GM18519 (cell line): ENCODE results near the gene COX17.
"Not testable (repeated sequence)": the region's sequence is repeated elsewhere in the genome, so short reads cannot be mapped to it uniquely, and the experiment has no call there.

Source experiments
- ATAC-seq: cut with Tn5 transposase; IDR thresholded peaks from one replicate; pipeline ENCODE4 v1.9.1; 2021; ENCODE audit warnings: mild to moderate bottlenecking, moderate library complexity; ENCODE audit not compliant: unreplicated experiment, low FRiP score

COX17 gene, protein sequence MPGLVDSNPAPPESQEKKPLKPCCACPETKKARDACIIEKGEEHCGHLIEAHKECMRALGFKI

DNA sequence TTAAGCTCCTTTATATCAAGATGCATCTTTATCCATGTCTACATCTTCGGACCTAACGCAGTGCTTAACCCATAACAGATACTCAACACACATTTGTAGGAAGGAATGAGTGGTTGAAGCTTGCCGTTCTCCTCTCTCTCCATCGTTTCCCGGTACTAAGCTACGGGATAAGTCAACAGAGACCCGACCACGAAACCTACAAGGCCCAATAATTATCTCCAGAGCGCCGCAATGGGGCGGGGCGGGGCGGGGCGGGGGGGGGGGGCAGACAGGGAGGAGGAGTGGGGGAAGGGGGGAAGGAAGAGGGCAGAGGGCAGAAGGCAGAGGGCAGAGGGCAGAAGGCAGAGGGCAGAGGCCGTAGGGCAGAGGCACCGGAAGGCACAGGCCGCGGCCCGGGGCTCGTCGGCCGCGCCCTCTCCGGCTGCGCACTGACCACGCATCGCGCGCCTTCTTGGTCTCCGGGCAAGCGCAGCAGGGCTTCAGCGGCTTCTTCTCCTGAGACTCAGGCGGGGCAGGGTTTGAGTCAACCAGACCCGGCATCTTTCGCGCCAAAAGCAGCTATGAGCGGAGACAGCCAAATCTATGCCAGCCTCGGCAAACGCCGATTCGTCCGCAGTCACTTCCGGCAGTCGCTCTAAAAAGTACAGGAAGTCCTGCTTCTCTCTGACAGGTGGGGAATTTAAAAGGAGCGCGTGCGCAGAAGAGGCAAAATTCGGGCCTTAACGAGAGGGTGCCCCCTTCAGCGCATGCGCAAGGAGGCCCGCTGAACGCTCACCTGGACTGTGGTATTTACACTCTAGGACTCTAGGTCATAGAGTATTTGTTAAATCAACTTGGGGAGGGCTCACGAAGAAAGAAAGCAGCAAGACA, at the start of gene COX17:
TSS of gene COX17 (minus strand) at position 636 of the 870 bp plus-strand sequence. CDS start at position 540, 96 bp downstream.
- ATAC-seq: peak; percentile 79

DNA sequence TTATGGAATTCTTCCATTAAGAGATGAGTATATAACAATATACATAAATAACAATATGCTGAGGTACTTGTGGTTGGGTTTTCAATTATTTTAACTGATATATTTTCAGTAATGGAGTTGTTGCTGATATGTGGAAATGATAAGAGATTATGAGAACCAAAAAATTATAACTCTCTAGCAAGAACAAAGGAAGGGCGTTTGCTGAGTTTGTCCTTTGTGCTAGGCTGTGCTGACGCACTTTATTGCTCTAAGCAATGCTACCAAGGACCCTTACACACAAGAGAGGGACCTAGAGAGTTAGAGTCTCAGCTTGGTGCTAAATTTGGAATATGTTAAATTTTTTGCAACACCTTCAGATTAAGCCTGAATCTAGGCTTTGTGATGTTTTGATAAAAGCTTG, 49.7 kb upstream of the COX17 start:
- no peak for ATAC-seq

DNA sequence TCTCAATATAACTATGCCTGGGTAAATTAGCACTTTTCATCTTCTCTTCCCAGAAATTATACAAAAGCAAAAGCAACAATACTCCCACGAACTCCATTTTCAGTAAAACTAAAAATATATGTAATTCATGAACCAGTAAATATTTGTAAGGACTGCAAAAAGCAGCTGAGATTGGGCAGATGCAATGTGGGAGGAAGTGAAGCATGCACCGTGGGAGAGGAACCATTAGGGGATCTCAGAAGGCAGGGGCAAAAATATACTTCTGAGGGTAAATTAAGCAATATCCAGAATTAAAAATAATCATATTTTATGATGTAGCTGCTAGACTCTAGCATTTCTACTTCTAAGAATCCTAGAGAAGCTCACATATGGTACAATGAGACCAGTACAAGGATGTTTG, 45.8 kb upstream of the COX17 start:
- ATAC-seq: no peak

DNA sequence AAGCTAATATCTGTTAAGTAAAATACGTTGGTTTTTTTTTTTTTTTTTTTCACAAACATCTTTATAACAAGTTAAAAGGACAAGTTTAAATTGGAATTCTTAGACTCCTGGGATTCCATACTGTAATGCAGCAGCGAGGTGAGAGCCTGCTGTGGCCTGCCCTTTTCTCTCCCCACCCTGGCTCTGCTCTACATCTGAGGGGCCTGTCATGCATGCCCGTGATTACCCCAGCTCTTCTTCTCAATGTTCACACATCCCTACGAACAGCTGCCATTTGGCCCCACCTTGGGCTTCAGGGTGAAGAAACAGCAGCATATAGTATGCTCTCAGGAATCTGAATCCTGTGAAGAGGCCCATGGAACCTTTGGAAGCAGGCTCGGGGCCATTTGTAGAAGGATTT, 40.3 kb upstream of the COX17 start:
- ATAC-seq: no peak

DNA sequence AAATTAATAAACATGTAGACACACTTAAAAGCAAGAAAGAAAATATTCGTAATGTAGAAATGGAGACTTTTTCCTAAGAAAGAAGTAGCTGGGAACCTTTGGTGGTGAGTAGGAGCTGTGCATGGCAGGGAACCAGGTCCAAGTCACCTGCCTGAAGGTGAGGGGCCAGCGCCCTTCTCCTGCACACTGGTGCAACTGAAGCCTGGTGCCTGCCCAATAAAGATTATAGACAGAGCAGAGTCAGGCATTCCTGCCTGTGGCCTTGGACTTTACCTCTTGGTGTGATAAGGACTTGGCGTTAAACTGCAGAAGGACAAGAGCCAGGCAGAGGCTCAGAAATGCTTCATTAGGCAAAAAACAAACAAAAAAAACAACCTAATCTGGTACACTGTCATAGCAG, 39.8 kb upstream of the COX17 start:
- ATAC-seq: no peak

DNA sequence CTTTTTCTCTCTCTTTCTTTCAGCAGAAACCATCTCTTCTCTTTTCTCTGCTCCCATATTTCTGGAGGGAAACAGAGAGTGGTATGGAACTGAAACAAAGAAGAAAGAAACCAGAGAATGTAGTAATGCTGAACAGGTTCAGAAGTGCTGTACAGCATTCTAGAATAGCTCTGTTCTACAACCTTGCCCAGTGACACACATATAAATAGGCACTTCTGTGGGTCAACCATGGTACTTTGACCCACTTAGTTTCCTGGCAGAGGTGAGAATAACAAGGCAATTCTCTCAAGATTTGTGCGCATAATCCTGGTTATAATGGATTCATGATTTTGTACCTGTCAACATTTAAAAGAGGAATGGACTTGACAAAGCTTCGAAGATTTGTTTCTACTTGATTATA, 37.9 kb upstream of the COX17 start:
- ATAC-seq: no peak

DNA sequence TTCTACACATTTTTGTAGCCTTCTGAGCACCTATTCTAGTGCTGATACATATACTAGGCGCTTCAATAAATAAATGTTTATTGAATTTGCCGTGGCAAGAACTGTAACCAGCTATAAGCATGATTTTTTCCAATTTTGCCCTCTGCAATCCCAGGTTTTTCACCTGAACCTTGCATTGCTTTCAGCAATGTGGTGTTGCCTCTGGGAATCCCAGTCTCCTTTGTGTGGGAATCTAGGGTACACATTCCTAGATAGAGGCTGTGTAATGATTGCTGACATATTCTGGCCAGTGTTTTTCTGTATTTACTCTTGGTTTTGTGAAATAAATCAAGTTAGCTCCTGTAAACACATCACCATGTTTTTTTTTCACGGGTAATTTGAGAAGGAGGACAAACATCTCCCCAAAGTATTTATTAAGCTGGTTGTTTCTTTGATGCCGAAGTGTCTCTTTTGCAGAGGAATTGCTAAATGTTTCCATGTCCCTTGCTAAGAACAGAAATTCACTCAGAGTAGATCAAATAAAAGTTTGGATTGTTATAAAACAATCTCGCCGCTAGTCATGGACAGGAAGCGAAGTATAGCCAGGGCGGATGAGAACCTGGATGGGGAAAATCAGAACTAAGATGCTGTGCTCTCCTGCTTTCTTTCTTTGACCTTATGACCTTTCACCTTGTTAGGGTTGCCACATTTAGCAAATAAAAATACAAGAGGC, 26.8 kb upstream of the COX17 start:
- ATAC-seq: no peak

DNA sequence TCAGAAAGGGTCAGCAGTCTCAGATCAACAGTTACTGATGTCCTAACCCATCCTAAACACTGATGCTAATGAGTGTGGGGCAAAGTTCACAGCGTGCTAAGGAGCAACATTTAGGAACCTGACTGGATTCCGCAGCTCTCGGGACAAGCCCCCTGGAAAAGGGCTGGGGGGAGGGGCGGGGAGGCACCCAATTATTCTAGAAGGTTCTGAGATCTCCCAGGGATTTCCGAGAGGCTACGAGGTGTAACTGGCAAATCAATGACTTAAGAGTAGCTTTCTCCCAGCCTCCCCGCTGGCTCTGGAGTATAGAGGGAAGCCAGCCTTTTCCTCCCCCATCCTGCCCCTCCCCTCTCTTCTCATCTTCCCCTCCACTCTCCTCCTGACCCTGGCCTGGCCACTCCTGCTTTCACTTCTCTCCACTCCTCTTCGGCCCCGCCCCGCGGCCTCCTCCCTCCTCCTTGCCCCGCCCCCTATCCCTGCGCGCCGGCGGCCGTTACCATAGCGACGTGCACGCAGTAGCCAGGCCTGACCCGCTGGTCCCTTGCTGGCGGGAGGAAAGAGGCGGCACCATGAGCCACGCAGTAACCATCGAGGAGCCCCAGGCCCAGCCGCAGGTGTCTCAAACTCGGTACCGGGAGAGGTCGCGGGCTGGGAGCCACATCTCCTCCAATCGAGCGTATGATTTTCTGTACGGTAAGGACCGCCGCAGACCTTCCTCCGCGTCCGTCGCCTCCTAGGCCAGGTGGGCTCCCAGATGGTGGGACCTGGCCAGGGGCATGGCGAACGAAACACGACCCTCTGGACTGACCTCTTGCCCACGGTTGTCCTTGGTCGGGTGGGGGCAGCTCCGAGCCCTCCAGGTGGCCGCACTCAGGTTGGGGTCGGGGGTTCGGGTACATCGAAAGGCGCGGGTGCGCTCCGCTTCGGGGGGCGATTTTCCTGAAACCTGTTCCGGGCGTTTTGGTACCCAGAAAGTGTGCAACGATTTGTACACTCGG, 25.6 kb upstream of the COX17 start, which contains the start of gene CFAP91:
TSS of gene CFAP91 (plus strand) at position 493 of the 998 bp plus-strand sequence. CDS start at position 570, 77 bp downstream.
- peak; percentile 69 for ATAC-seq

DNA sequence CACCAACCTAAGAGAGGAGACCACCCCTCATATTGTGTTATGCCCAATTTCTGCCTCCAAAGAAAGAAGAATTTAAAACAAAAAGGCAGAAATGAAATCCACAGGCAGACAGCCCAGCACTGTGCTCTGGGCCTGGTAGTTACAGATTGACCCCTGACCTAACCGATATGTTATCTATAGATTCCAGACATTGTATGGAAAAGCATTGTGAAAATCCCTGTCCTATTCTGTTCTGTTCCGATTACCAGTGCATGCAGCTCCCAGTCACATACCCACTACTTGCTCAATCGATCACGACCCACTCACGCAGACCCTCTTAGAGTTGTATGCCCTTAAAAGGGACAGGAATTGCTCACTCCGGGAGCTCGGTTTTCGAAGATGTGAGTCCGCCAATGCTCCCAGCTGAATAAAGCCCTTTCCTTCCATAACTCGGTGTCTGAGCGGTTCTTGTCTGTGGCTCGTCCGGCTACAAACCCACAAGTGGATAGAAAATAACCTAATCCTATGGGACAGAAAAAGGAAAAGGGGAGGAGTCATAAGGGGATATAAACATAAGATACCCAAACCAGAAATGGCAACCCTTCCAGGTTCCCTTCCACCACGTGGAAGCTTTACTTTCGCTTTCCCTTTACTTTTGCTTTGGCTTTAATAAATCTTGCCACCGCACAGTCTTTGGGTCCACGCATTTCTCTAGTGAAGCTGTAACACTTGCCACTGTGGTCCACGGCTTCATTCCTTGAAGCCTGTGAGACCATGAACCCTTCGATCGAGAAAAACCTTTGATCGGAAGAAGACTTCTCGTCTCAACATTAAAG, 23.9 kb upstream of the COX17 start:
- no peak for ATAC-seq

DNA sequence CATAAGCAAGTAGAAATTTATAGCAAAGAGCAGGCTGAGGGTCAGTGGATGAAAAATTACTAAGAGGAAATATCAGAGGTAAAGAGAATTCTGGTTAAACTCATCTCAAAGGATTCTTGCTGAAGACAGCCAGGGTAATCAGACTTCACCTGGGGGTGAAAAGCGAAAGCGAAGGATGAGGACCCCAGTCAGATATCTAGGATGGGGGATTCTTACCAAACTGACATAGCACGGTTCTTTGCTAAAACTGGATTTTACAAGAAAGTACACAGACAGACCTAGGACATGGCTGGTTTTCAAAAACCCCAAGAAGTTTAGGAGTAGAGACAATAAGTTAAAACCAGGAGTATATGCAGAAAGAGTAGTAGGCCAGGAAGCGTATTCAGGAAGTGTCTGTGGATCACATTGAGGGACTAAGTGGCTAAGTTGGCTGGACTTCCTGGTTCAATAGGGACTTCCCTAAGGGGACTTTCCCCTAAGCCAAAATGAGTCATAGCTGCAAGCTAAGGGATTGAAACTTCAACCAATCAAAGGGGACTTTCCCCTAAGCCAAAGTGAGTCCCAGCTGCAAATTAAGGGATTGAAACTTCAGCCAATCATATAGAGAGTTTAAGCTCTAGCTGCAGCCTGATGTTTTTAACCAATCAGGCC, 23.2 kb upstream of the COX17 start:
- no peak for ATAC-seq

DNA sequence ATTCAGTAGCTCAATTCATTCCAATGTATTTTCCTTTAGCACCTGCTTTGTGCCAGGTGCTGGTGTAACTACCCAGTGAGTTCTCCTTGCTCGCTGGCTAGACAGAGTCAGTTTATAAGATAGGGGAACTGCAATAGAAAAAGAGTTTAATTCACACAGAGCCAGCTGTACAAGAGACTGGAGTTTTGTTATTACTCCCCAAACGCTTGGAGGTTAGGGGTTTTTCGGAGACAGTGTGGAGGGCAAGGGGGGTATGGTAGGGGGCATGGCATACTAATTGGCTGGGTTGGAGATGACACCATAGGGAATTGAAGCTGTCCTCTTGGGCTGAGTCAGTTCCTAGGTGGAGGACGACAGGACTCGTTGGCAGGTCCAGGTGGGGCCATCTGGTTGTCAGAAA, 20.2 kb upstream of the COX17 start:
- ATAC-seq: peak; percentile 55

DNA sequence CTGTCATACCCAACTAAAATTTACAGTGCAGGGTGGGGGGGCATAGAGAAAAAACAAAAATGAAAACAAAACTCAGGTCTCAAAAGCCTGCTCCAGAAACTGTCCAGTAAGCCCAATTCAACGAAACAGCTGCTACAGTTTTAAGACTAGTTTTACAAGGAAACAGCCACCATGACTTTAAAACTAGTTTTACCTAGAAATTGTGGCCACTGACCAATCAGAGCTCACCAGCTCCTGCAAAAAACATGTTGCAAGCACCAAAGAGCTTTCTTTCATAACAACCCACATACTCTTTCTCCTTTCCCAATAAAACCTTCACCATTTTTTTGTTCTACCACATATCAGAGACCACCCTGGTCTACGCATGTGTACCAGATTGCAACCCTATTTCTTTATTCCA, 18.3 kb upstream of the COX17 start:
- ATAC-seq: no peak

DNA sequence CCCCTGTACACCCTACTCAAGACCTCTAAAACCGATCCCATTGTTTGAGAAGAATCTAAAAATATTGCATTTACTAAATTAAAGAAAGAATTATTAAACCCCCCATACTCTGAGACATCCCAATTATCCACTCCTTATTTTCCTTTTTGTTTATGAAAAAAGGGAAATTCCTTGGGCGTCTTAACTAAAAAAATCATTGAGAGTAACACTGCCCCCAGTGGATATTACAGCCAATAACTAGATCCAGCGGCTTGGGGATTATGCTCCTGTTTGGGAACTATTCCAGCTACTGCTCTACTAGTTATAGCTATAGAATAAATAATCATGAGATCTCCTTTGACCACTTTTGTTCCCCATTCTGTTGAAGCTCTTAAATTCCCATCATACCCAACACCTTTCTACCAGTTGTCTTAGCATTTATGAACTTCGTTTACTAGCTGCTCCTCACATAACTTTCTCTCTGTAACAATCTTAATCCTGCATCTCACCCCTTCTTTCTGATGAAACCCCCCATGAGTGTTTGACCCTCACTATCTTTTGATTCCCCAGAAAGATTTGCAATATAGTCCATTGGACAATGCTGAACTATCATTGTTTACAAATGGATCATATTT, 12.9 kb upstream of the COX17 start:
- ATAC-seq: no peak

DNA sequence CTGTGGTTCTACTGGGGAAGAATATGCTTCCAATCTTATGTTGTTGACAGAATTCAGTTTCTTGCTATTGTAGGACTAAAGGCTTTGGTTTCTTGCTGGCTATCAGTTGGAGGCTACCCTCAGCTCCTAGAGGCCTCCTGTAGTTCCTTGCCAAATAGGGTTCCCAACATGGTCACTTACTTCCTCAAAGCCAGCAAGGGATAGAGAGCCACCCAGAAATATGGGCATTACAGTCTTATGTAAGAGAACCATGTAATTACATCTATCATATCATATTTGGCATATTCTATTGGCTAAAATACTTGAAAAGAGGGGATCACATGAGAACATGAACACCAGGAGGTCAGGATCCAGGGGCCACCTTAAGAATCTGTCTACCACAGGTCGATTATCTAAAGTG, 6.2 kb upstream of the COX17 start:
- no peak for ATAC-seq

DNA sequence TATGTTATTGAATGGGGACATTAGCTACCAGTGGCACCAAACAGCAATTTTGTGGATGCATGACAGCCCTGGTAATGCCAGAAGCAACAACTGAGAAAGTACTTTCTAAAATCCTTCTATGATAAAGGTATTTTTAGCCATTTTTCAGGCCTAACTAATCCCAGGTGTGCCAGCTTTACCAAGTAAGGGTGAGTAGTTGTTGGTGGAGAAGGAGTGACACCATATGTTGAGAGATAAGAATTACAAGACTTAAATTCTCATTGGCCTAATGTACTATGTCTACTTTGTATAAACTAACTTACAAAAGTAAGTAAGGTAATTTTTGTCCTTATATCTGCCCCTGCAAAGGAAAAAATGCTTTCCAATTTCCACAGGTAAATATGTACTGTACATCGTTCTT, 4.1 kb upstream of the COX17 start:
- ATAC-seq: peak; percentile 43

DNA sequence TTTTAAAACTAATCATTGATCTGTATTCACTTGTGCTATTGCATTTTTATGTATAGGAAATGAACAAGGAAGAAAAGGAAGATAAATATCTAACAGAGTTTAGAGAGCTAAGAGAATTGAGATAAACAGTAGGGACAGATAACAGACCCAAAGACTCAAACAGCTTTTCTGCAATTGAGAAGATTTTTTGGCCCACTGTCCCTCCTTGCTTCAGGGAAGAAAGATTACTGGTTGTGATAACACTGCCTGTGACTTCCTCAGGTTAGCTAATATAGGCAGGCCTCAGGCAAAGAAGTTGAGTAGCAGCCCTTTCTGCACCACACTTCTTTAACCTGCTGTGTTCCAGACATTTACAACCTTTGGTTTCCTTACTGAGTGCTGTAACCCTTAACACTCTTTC, 2.7 kb upstream of the COX17 start:
- ATAC-seq: no peak

DNA sequence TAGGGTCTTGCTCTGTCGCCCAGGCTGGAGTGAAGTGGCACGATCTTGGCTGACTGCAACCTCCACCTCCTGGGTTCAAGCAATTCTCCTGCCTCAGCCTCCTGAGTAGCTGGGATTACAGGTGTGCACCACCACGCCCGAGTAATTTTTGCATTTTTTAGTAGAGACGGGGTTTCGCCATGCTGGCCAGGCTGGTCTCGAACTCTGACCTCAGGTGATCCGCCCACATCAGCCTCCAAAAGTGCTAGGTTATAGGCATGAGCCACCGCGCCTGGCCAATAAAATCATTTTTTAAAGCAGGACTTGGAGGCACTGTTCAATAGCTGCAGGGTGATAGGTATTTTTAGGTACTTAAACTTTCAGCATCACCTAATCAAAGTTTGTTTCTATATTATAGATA, 1.0 kb upstream of the COX17 start:
- ATAC-seq: not testable (repeated sequence)

DNA sequence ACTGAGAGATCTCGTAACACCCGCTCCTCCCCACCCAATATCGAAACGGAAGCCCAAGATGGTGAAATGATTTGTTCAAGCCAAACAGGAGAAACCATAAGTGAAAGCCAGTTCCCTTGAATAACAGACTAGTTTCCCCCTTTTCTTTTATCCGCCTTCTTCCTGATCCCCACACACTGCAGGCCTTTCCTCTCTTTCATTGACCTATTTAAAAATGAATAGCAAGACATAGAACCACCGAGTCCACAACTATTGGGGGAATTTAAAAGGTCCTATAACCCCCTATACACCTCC, 382 bp upstream of the COX17 start:
- ATAC-seq: no peak

DNA sequence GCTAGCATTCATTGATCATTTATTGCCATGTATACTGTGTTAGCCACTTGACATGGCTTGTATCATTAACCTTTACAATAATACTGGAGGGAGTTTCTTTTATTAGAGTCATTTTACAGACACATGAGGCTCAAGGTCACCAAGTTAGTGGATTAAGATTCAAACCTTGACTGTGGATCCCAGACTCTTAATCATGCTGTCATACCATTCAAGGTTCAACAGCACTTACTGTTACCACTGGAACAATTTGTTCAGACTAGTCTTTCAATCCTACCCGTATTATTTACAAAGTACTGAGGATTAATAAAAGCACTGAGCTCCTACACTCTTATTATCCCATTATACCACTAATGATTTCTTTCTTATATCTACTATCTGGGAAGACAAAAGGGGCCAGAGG, 1.2 kb downstream of the COX17 start:
- no peak for ATAC-seq
